ENCODE results near the gene HCFC1.

HCFC1 gene

DNA sequence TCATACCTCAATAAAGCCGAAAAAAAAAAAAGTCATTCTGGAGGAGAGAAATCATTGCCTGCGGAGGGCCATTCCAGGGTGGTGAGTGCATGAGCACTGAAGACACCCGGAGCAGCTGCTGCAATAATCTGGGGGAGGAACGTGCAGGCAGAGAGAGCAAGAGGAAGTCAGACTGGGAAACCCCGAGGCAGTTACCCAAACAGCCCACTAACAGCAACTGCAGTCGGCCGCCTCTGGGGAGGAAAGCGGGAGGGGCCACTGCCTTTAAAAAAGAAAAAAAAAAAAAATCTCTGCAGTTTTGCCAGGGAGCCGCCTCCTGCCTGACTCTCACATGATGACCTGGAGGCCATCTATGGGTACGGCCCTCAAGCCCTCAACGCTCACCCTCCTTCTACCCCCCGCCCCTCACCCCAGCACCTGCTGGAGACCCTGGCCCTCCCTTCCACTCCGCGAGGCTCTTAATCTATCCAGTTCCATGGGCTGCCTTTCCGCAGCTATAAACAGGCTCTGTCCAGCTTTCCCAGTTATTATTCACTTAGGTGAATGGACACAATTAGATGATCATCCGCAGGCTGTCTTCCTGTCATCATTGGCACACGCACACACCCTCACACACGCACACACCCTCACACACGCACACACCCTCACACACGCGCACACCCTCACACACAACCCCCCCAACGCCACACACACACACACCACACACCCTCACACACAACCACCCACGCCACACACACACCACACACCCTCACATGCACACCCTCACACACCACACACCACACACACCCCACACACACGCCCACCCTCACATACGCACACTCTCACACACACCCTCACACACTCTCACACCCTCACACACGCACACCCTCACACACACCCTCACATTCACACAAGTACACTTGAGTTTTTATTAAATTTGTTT is 70.5 kb downstream of the HCFC1 start:
- peak; percentile 39 for DNase-seq

DNA sequence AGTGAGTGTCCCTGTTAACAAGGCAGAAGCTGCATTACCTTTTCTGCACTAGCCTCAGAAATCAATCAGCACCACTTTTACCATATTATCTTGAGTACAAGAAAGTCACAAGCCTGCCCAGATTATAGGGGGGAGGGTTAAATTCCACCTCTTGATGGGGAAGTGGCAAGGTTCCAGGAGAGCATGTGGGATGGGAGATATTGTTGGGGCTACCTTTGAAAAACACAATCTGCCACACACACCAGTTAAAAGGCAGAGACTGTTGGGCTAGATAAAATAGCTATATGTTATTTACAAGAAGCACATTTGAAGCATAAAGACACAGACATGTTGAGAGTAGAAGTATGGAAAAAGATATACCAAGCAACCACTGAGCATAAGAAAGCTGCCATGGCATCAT is 73.7 kb downstream of the HCFC1 start:
- no peak for DNase-seq

Data from NCI-H1417 treated with DMSO at 0.1 percent for 48 hours (cell line).